ENCODE results near the gene RAB1A.

DNA sequence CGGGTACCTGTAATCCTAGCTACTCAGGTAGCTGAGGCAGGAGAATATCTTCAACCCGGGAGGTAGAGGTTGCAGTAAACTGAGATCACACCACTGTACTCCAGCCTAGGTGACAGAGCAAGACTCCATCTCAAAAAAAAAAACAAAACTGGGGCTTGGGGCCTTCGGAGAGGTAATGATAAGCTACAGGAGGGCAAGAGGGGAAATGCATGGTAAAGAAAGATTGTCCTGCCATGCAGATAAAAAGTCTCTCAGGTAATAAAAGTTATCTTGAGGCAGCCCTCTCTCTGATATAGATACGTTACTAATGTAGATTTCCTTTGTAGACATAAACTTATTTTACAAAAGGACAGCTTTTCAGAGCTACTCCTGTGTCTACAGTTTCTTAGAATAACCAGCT is 3.7 kb upstream of the RAB1A start:
- TF ChIP-seq, protein P1, sequence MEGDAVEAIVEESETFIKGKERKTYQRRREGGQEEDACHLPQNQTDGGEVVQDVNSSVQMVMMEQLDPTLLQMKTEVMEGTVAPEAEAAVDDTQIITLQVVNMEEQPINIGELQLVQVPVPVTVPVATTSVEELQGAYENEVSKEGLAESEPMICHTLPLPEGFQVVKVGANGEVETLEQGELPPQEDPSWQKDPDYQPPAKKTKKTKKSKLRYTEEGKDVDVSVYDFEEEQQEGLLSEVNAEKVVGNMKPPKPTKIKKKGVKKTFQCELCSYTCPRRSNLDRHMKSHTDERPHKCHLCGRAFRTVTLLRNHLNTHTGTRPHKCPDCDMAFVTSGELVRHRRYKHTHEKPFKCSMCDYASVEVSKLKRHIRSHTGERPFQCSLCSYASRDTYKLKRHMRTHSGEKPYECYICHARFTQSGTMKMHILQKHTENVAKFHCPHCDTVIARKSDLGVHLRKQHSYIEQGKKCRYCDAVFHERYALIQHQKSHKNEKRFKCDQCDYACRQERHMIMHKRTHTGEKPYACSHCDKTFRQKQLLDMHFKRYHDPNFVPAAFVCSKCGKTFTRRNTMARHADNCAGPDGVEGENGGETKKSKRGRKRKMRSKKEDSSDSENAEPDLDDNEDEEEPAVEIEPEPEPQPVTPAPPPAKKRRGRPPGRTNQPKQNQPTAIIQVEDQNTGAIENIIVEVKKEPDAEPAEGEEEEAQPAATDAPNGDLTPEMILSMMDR (conservative IDR thresholded peaks at IDR 0.05; ENCODE audit: low read depth, low read length) = no peak
- no peak for TF ChIP-seq EZH2 (IDR thresholded peaks at IDR 0.05; ENCODE audit: borderline replicate concordance, low read depth, low read length, poor library complexity, severe bottlenecking)

Measured in A673 (cell line).